ENCODE data around the gene GNAL. TPM values are rescaled to one million over a fixed set of nuclear protein-coding genes. Genes with fewer than 3 reads are reported as not detected.

Gene GNAL
- total and polyA plus RNA-seq, 2 of the 4 experiments (the other 2 are of a cell fraction) = 0.15 to 0.36 TPM

DNA sequence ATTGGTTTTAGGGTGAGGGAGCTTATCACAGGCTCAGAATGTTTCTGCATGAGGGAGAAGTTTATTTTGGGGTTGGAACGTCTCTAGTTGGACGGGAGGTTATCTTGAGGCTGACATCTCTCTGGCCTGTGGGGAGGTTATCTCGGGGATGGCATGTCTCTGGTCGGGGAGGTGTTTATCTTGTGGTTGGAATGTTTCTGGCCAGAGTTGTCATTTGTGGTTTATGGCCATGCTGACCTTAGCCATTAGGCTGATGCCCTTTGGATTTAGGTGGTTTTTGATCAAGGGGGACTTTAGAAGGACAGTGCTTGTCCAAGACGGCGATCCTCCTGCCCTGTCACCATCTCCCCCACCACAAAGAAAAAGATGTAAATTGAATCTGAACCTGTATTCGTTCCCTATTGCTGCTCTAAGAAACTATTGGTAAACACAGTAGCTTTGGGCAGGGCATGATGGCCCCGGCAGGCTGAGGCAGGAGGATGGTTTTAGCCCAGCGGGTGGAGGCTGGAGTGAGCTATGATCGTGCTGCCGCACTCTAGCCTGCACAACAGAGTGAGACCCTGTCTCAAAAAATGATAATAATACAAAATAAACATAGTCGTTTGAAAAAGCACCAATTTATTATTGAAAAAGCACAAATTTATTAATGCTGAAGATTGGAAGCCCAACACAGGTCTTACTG lies 236.9 kb downstream of the GNAL start:
- Histone ChIP-seq H2BK5ac (ENCODE audit: low read depth, low read length, poor library complexity, severe bottlenecking) (no peak overlapping the region), H3K4me2 (ENCODE audit: low read depth, low read length) (no peak overlapping the region), H3K4ac (ENCODE audit: low read depth, low read length) (no peak overlapping the region), H3K9me1 (ENCODE audit: insufficient read depth, low read length) (no peaks in the 10 kb centered on the region), H2BK15ac (ENCODE audit: low read depth, low read length) (no peak overlapping the region), H2AK9ac (replicated peaks; ENCODE audit: low read depth, low read length, poor library complexity) (no peak overlapping the region), H3K36me3 (ENCODE audit: control insufficient read depth, insufficient read depth, low read length) (no peaks in the 10 kb centered on the region), H3K4me1 (ENCODE audit: control insufficient read depth, insufficient read depth, low read length) (no peaks in the 10 kb centered on the region), H3K14ac (replicated peaks; ENCODE audit: low read depth, low read length) (no peak overlapping the region), H2AFZ (replicated peaks; ENCODE audit: low read length, poor library complexity) (no peak overlapping the region), H2BK120ac (ENCODE audit: low read depth, low read length) (no peak overlapping the region), H2AK5ac (ENCODE audit: low read depth, low read length) (no peak overlapping the region), H3K9ac (ENCODE audit: low read depth, low read length) (no peak overlapping the region), H4K8ac (ENCODE audit: low read depth in 2 of 2, low read length in 2 of 2) (no peak overlapping the region), H3K56ac (ENCODE audit: extremely low read depth, insufficient read depth, low read length) (no peak overlapping the region), H2BK20ac (ENCODE audit: low read depth, low read length) (no peak overlapping the region), H3K23ac (ENCODE audit: low read depth, low read length) (no peak overlapping the region), H3K9me3 (ENCODE audit: control insufficient read depth, insufficient read depth, low read length) (peaks cover 3% of the 10 kb centered on the region), H4K20me1 (ENCODE audit: insufficient read depth, low read length) (no peaks in the 10 kb centered on the region), H3K27me3 (ENCODE audit: control insufficient read depth, insufficient read depth, low read length) (peaks cover 16% of the 10 kb centered on the region), H3K79me1 (ENCODE audit: low read depth in 1 of 2, low read length in 2 of 2) (no peaks in the 10 kb centered on the region), H3K4me3 (ENCODE audit: insufficient read depth, low read depth, low read length) (no peak overlapping the region), H3K18ac (ENCODE audit: low read depth, low read length) (no peak overlapping the region), H3K27ac (ENCODE audit: insufficient read depth, low read length) (no peak overlapping the region), H4K5ac (ENCODE audit: low read depth, low read length) (no peak overlapping the region), H4K91ac (ENCODE audit: insufficient read depth, low read depth, low read length) (no peak overlapping the region)
- intact Hi-C loops (cut with micrococcal nuclease) = no loop called here
- no TSS peak for BruUV-seq (replicated peaks)
- dilution Hi-C loops (cut with HindIII; ENCODE audit: low sequenced_read_pairs, unreplicated experiment) = no loop called here
- peak; percentile 59 for ATAC-seq (ENCODE audit: low read depth)
- ChIA-PET CTCF (interaction anchor here (0.6 kb wide), 1 partner anchor 11 kb away, joined by 6 read pairs; no protein-coding TSS in a partner anchor), POLR2A (ENCODE audit: unreplicated experiment) (no interaction called here)
- DNase-seq = no peak
- in situ Hi-C loops (cut with MboI; ENCODE audit: low sequenced_read_pairs) = no loop called here
- TF ChIP-seq MAZ (IDR thresholded peaks at IDR 0.05; ENCODE audit: borderline replicate concordance, low read depth, low read length) (no peak), BHLHE40 (IDR thresholded peaks at IDR 0.05; ENCODE audit: low read depth, low read length) (no peak), MAFK (IDR thresholded peaks at IDR 0.05; ENCODE audit: low read depth, low read length) (no peak)
- 60% methylated on average over 1 of the region's 12 CpGs; no CpG with 5 or more reads in 1 of the 2 experiments for WGBS, 2 experiments (ENCODE audit: extremely low coverage in 2 of 2, insufficient read length in 1 of 2)
